Measurements from ENCODE around the gene FAM89A. TPM values are rescaled to one million over a fixed set of nuclear protein-coding genes. Genes with fewer than 3 reads are reported as not detected.
A peak's percentile ranks its signal among the peaks of the same experiment; 100 is the strongest.

The FAM89A gene
- total and polyA plus RNA-seq, 9 of the 15 experiments (the other 6 are each of a cell fraction or from before 2014, with no cell fraction given) = 8.7 to 66.2 (median 43.3) TPM

DNA sequence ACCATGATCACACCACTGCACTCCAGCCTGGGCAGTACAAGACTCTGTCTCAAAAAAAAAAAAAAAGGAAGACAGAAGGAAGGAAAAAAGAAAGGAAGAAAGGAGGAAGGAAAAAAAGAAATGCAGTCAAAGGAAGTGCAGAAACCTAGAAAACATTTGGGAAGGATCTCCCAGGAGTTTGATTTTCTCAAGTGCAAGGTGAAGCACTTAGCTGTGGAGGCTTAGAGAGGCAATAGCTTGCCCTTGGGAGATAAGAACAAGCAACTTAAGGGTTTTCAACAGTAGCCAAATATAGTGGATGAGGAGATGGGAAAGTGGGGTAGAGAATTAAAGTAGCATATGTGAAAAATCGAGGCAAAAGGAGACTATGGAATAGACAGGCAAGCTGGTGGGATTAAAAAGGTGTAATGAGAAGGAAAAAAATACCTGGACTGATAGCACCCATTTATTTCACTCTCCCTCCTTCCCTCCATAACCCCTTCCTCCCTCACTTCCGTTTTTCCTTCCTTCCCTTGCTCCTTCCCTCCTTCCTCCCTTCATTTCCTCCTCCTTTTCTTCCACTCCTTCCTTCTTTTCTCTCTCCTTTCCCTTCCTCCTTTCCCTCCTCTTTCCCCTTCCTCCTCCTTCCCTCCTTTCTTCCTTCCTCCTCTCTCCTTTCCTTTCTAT, 6.8 kb upstream of the FAM89A start (continued):
- TF ChIP-seq CXXC5 (CRISPR knock-in tag; IDR thresholded peaks at IDR 0.05) (peak; percentile 53), NBN (IDR thresholded peaks at IDR 0.05; ENCODE audit: low read depth) (peak; percentile 86; the same call in 1 of the 2 replicates), GATAD2B (IDR thresholded peaks at IDR 0.05; ENCODE audit: borderline replicate concordance) (no peak), BCL6 (CRISPR knock-in tag; IDR thresholded peaks at IDR 0.05) (0 out of 2 replicates have a peak, but pooled peaks have one; percentile 43), ZNF197 (CRISPR knock-in tag; IDR thresholded peaks at IDR 0.05; ENCODE audit: low read depth) (no peak), TEAD1 (CRISPR knock-in tag; IDR thresholded peaks at IDR 0.05) (peak in 1 of 2 experiments; percentile 48; a peak in 1 of 4 replicates), XRCC4 (IDR thresholded peaks at IDR 0.05; ENCODE audit: extremely low read depth, insufficient read depth, insufficient read length) (no peak), LCOR (CRISPR knock-in tag; IDR thresholded peaks at IDR 0.05) (peak; percentile 32; the same call in 1 of the 2 replicates), DMBX1 (CRISPR knock-in tag; IDR thresholded peaks at IDR 0.05; ENCODE audit: borderline replicate concordance) (peak; percentile 81), ZNF263 (CRISPR knock-in tag; IDR thresholded peaks at IDR 0.05; ENCODE audit: borderline replicate concordance) (peak; percentile 20; the same call in 1 of the 2 replicates)
- TF ChIP-seq, protein P1, sequence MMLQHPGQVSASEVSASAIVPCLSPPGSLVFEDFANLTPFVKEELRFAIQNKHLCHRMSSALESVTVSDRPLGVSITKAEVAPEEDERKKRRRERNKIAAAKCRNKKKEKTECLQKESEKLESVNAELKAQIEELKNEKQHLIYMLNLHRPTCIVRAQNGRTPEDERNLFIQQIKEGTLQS (IDR thresholded peaks at IDR 0.05) = no peak; the same call in 1 of the 2 replicates
- TF ChIP-seq, protein P1 (CRISPR knock-in tag; conservative IDR thresholded peaks at IDR 0.05) = no peak
- TF ChIP-seq, protein P2, sequence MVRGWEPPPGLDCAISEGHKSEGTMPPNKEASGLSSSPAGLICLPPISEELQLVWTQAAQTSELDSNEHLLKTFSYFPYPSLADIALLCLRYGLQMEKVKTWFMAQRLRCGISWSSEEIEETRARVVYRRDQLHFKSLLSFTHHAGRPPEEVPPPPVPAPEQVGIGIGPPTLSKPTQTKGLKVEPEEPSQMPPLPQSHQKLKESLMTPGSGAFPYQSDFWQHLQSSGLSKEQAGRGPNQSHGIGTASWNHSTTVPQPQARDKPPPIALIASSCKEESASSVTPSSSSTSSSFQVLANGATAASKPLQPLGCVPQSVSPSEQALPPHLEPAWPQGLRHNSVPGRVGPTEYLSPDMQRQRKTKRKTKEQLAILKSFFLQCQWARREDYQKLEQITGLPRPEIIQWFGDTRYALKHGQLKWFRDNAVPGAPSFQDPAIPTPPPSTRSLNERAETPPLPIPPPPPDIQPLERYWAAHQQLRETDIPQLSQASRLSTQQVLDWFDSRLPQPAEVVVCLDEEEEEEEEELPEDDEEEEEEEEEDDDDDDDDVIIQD (CRISPR knock-in tag; IDR thresholded peaks at IDR 0.05) = 0 out of 2 replicates have a peak, but pooled peaks have one; percentile 56
- TF ChIP-seq, protein P3, sequence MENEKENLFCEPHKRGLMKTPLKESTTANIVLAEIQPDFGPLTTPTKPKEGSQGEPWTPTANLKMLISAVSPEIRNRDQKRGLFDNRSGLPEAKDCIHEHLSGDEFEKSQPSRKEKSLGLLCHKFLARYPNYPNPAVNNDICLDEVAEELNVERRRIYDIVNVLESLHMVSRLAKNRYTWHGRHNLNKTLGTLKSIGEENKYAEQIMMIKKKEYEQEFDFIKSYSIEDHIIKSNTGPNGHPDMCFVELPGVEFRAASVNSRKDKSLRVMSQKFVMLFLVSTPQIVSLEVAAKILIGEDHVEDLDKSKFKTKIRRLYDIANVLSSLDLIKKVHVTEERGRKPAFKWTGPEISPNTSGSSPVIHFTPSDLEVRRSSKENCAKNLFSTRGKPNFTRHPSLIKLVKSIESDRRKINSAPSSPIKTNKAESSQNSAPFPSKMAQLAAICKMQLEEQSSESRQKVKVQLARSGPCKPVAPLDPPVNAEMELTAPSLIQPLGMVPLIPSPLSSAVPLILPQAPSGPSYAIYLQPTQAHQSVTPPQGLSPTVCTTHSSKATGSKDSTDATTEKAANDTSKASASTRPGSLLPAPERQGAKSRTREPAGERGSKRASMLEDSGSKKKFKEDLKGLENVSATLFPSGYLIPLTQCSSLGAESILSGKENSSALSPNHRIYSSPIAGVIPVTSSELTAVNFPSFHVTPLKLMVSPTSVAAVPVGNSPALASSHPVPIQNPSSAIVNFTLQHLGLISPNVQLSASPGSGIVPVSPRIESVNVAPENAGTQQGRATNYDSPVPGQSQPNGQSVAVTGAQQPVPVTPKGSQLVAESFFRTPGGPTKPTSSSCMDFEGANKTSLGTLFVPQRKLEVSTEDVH (IDR thresholded peaks at IDR 0.05; ENCODE audit: low read depth, partially characterized antibody) = peak; percentile 47

Measured in K562 (cell line).